ENCODE data around the gene LRWD1. TPM values are rescaled to one million over a fixed set of nuclear protein-coding genes. Genes with fewer than 3 reads are reported as not detected.

The LRWD1 gene
- total and polyA plus RNA-seq, 2 of the 4 experiments (the other 2 are of a cell fraction): 20.3 to 27.2 TPM

DNA sequence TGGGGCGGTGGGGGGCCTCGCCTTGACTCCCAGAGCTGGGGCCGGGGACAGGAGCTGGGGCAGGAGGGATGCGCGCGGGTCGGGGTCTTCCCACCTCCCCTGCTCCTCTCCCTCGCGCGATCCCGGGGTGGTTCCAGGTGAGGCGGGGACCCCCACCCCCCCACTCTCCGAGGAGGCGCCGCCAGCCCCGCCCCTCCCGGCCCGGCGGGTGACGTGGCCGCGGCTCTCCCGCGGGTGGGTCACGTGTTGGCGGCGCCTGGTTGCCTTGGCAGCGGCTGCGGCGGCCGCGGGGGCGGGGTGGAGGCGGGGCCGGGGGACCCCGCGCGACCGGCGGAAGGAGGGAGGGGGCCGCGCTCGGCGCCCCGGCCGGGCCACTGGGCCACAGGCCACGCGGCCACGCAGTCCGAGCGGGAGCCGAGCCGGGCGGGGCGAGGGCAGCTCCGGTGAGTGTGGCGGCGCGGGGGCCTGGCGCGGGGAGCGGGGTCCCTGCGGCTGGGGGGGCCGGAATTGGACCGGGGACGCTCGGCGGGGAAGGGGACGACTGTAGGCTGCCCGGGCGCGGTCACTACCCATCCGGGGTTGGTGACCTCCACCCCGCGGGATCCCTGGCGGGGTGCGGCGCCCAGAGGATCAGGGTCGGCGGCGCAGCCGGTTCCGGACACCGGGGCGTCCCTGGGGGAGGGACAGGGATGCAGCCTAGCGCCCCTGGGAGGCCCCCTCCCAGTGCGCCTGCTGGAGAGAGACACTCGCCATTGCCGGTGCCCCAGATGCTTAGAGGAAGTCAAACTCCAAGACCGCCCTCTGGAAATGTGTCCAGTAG is 31.4 kb upstream of the LRWD1 start, which contains the start of gene ORAI2 (continued):
- TF ChIP-seq CEBPB (IDR thresholded peaks at IDR 0.05; ENCODE audit: low read depth, low read length) (no peak), RCOR1 (IDR thresholded peaks at IDR 0.05; ENCODE audit: insufficient replicate concordance, low read length) (no peak), USF2 (IDR thresholded peaks at IDR 0.05; ENCODE audit: low read depth, low read length) (peak; percentile 95), FOS (IDR thresholded peaks at IDR 0.05; ENCODE audit: low read depth, low read length) (no peak), SMC3 (IDR thresholded peaks at IDR 0.05; ENCODE audit: low read depth, low read length) (no peak)

All from IMR-90 (cell line).